HEK293 (cell line): ENCODE data around the gene KPTN.

Experiments
- BCL11A ChIP-seq: fragments of 450-650 bp; formaldehyde crosslinking; IDR thresholded peaks from 2 replicates; pipeline ENCODE4 v1.5.1; 2016; ENCODE audit warnings: low read depth, missing biosample characterization, missing genetic modification characterization
- EGR2 ChIP-seq: fragments of 450-650 bp; formaldehyde crosslinking; IDR thresholded peaks from 2 replicates; pipeline ENCODE4 v1.5.1; 2016; ENCODE audit warnings: low read depth, missing biosample characterization, missing genetic modification characterization
- GLIS2 ChIP-seq: fragments of 450-650 bp; formaldehyde crosslinking; IDR thresholded peaks from 2 replicates; pipeline ENCODE4 v1.5.1; 2016; ENCODE audit warnings: missing biosample characterization, missing genetic modification characterization
- IKZF3 ChIP-seq: fragments of 450-650 bp; IDR thresholded peaks from 2 replicates; pipeline ENCODE4 v1.5.0; 2018; ENCODE audit warnings: missing biosample characterization, mild to moderate bottlenecking, missing genetic modification characterization, moderate library complexity
- KLF16 ChIP-seq: fragments of 450-650 bp; formaldehyde crosslinking; IDR thresholded peaks from 2 replicates; pipeline ENCODE4 v1.5.1; 2017; ENCODE audit warnings: missing biosample characterization, missing genetic modification characterization
- KLF9 ChIP-seq: fragments of 450-650 bp; formaldehyde crosslinking; IDR thresholded peaks from 2 replicates; pipeline ENCODE4 v1.5.1; 2016; ENCODE audit warnings: missing biosample characterization, missing genetic modification characterization, low read depth
- OSR2 ChIP-seq: fragments of 450-650 bp; formaldehyde crosslinking; IDR thresholded peaks from 2 replicates; pipeline ENCODE4 v1.5.1; 2016; ENCODE audit warnings: missing biosample characterization, missing genetic modification characterization
- PATZ1 ChIP-seq: fragments of 450-650 bp; formaldehyde crosslinking; IDR thresholded peaks from 2 replicates; pipeline ENCODE4 v1.5.1; 2016; ENCODE audit warnings: missing biosample characterization, missing genetic modification characterization
- REST ChIP-seq: fragments of 450-650 bp; formaldehyde crosslinking; IDR thresholded peaks from 2 replicates; pipeline ENCODE4 v1.5.1; 2016; ENCODE audit warnings: missing biosample characterization, missing genetic modification characterization
- ZFP37 ChIP-seq: fragments of 450-650 bp; formaldehyde crosslinking; IDR thresholded peaks from 2 replicates; pipeline ENCODE4 v1.5.1; 2016; ENCODE audit warnings: missing biosample characterization, missing genetic modification characterization
- ZFP69B ChIP-seq: fragments of 450-650 bp; formaldehyde crosslinking; IDR thresholded peaks from 2 replicates; pipeline ENCODE4 v1.5.1; 2016; ENCODE audit warnings: missing biosample characterization, missing genetic modification characterization
- ZNF155 ChIP-seq: fragments of 450-650 bp; formaldehyde crosslinking; IDR thresholded peaks from 2 replicates; pipeline ENCODE4 v1.5.1; 2016; ENCODE audit warnings: missing biosample characterization, missing genetic modification characterization
- ZNF16 ChIP-seq: fragments of 450-650 bp; formaldehyde crosslinking; IDR thresholded peaks from 2 replicates; pipeline ENCODE4 v1.5.1; 2016; ENCODE audit warnings: low read depth, missing biosample characterization, missing genetic modification characterization
- ZNF169 ChIP-seq: fragments of 450-650 bp; formaldehyde crosslinking; IDR thresholded peaks from 2 replicates; pipeline ENCODE4 v1.5.1; 2016; ENCODE audit warnings: missing biosample characterization, missing genetic modification characterization
- ZNF2 ChIP-seq: fragments of 450-650 bp; formaldehyde crosslinking; IDR thresholded peaks from 2 replicates; pipeline ENCODE4 v1.5.1; 2016; ENCODE audit warnings: missing biosample characterization, missing genetic modification characterization
- ZNF274 ChIP-seq, 2 experiments: fragments of 200-500 bp in 1 of 2; fragments of 450-650 bp in 1 of 2; sonication (Bioruptor generic) in 1 of 2; formaldehyde crosslinking in 1 of 2; IDR thresholded peaks; 2 replicates each; pipeline versions ENCODE4 v1.5.1 to v1.6.1; 2014 to 2016; ENCODE audit warnings: borderline replicate concordance in 1 of 2, inconsistent platforms in 1 of 2, low read length in 1 of 2, missing biosample characterization in 1 of 2, missing genetic modification characterization in 1 of 2
- ZNF391 ChIP-seq: fragments of 450-650 bp; formaldehyde crosslinking; IDR thresholded peaks from 2 replicates; pipeline ENCODE4 v1.5.1; 2016; ENCODE audit warnings: low read depth, missing biosample characterization, missing genetic modification characterization, borderline replicate concordance
- ZNF423 ChIP-seq: fragments of 450-650 bp; formaldehyde crosslinking; IDR thresholded peaks from 2 replicates; pipeline ENCODE4 v1.5.1; 2016; ENCODE audit warnings: missing biosample characterization, missing genetic modification characterization
- ZNF544 ChIP-seq: fragments of 450-650 bp; formaldehyde crosslinking; IDR thresholded peaks from 2 replicates; pipeline ENCODE4 v1.5.0; 2017; ENCODE audit warnings: missing biosample characterization, missing genetic modification characterization
- ZNF548 ChIP-seq: fragments of 450-650 bp; formaldehyde crosslinking; IDR thresholded peaks from 2 replicates; pipeline ENCODE4 v1.5.1; 2016; ENCODE audit warnings: missing biosample characterization, missing genetic modification characterization
- ZNF585B ChIP-seq: fragments of 450-650 bp; formaldehyde crosslinking; IDR thresholded peaks from 2 replicates; pipeline ENCODE4 v1.5.1; 2016; ENCODE audit warnings: missing biosample characterization, missing genetic modification characterization
- ZNF654 ChIP-seq: fragments of 450-650 bp; formaldehyde crosslinking; IDR thresholded peaks from 2 replicates; pipeline ENCODE4 v1.5.1; 2016; ENCODE audit warnings: low read depth, missing biosample characterization, missing genetic modification characterization
- ZNF658 ChIP-seq: fragments of 450-650 bp; formaldehyde crosslinking; IDR thresholded peaks from 2 replicates; pipeline ENCODE4; 2016; ENCODE audit warnings: missing biosample characterization, missing genetic modification characterization
- ZNF747 ChIP-seq: fragments of 450-650 bp; formaldehyde crosslinking; IDR thresholded peaks from 2 replicates; pipeline ENCODE4 v1.5.1; 2016; ENCODE audit warnings: missing biosample characterization, missing genetic modification characterization
- ZNF792 ChIP-seq: fragments of 450-650 bp; formaldehyde crosslinking; IDR thresholded peaks from 2 replicates; pipeline ENCODE4 v1.5.1; 2016; ENCODE audit warnings: missing biosample characterization, missing genetic modification characterization
- ZSCAN30 ChIP-seq: fragments of 450-650 bp; IDR thresholded peaks from 2 replicates; pipeline ENCODE4 v1.5.1; 2018; ENCODE audit warnings: missing biosample characterization, mild to moderate bottlenecking, missing genetic modification characterization, moderate library complexity
- TF ChIP-seq, protein P1 (sequence below): fragments of 450-650 bp; formaldehyde crosslinking; IDR thresholded peaks from 2 replicates; pipeline ENCODE4 v1.5.1; 2016; ENCODE audit warnings: missing biosample characterization, missing genetic modification characterization
- TF ChIP-seq, protein P2 (sequence below): fragments of 450-650 bp; formaldehyde crosslinking; IDR thresholded peaks from 2 replicates; pipeline ENCODE4 v1.5.1; 2017; ENCODE audit warnings: missing biosample characterization, missing genetic modification characterization
- TF ChIP-seq, protein P3 (sequence below): fragments of 450-650 bp; formaldehyde crosslinking; IDR thresholded peaks from 2 replicates; pipeline ENCODE4 v1.5.1; 2016; ENCODE audit warnings: missing biosample characterization, missing genetic modification characterization

Gene KPTN

GRCh38 chr19:47490031-47490430 is 6.0 kb upstream of the KPTN start (continued):
- TF ChIP-seq OSR2 (tag by site-specific recombination) = no peak
- TF ChIP-seq ZSCAN30 (tag by site-specific recombination) = no peak
- no peak for TF ChIP-seq ZNF548 (tag by site-specific recombination)
- no peak for TF ChIP-seq ZNF792
- no peak for TF ChIP-seq ZNF391 (tag by site-specific recombination)
- TF ChIP-seq, protein P1, sequence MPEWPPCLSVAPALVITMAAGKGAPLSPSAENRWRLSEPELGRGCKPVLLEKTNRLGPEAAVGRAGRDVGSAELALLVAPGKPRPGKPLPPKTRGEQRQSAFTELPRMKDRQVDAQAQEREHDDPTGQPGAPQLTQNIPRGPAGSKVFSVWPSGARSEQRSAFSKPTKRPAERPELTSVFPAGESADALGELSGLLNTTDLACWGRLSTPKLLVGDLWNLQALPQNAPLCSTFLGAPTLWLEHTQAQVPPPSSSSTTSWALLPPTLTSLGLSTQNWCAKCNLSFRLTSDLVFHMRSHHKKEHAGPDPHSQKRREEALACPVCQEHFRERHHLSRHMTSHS (tag by site-specific recombination) = 0 out of 2 replicates have a peak, but pooled peaks have one; percentile 25
- TF ChIP-seq ZNF423 (tag by site-specific recombination) = no peak
- TF ChIP-seq PATZ1 (tag by site-specific recombination) = no peak
- TF ChIP-seq EGR2 = peak; percentile 30; the same call in 1 of the 2 replicates
- peak; percentile 86 for TF ChIP-seq KLF9 (tag by site-specific recombination)
- TF ChIP-seq ZNF585B = no peak
- 0 out of 2 replicates have a peak, but pooled peaks have one; percentile 36 for TF ChIP-seq ZNF747
- TF ChIP-seq KLF16 (tag by site-specific recombination) = no peak
- TF ChIP-seq ZNF169 (tag by site-specific recombination) = no peak
- no peak for TF ChIP-seq ZFP37 (tag by site-specific recombination)
- 0 out of 2 replicates have a peak, but pooled peaks have one; percentile 38 for TF ChIP-seq ZNF2 (tag by site-specific recombination)
- TF ChIP-seq ZNF658 (tag by site-specific recombination) = 0 out of 2 replicates have a peak, but pooled peaks have one; percentile 62
- no peak for TF ChIP-seq IKZF3
- no peak for TF ChIP-seq ZNF544 (tag by site-specific recombination)
- TF ChIP-seq ZFP69B (tag by site-specific recombination) = no peak
- no peak for TF ChIP-seq REST (tag by site-specific recombination)
- TF ChIP-seq, protein P2, sequence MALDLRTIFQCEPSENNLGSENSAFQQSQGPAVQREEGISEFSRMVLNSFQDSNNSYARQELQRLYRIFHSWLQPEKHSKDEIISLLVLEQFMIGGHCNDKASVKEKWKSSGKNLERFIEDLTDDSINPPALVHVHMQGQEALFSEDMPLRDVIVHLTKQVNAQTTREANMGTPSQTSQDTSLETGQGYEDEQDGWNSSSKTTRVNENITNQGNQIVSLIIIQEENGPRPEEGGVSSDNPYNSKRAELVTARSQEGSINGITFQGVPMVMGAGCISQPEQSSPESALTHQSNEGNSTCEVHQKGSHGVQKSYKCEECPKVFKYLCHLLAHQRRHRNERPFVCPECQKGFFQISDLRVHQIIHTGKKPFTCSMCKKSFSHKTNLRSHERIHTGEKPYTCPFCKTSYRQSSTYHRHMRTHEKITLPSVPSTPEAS (tag by site-specific recombination) = peak; percentile 82
- no peak for TF ChIP-seq ZNF654 (tag by site-specific recombination)
- no peak for TF ChIP-seq ZNF274 (IDR thresholded peaks at IDR 0.05; ENCODE audit: low read length)
- TF ChIP-seq ZNF274 (tag by site-specific recombination; IDR thresholded peaks at IDR 0.05; ENCODE audit: borderline replicate concordance) = peak; percentile 55; the same call in 1 of the 2 replicates
- TF ChIP-seq GLIS2 (tag by site-specific recombination) = no peak
- TF ChIP-seq BCL11A (tag by site-specific recombination) = no peak
- TF ChIP-seq, protein P3, sequence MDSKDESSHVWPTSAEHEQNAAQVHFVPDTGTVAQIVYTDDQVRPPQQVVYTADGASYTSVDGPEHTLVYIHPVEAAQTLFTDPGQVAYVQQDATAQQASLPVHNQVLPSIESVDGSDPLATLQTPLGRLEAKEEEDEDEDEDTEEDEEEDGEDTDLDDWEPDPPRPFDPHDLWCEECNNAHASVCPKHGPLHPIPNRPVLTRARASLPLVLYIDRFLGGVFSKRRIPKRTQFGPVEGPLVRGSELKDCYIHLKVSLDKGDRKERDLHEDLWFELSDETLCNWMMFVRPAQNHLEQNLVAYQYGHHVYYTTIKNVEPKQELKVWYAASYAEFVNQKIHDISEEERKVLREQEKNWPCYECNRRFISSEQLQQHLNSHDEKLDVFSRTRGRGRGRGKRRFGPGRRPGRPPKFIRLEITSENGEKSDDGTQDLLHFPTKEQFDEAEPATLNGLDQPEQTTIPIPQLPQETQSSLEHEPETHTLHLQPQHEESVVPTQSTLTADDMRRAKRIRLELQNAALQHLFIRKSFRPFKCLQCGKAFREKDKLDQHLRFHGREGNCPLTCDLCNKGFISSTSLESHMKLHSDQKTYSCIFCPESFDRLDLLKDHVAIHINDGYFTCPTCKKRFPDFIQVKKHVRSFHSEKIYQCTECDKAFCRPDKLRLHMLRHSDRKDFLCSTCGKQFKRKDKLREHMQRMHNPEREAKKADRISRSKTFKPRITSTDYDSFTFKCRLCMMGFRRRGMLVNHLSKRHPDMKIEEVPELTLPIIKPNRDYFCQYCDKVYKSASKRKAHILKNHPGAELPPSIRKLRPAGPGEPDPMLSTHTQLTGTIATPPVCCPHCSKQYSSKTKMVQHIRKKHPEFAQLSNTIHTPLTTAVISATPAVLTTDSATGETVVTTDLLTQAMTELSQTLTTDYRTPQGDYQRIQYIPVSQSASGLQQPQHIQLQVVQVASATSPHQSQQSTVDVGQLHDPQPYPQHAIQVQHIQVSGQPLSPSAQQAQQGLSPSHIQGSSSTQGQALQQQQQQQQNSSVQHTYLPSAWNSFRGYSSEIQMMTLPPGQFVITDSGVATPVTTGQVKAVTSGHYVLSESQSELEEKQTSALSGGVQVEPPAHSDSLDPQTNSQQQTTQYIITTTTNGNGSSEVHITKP (tag by site-specific recombination) = no peak
- no peak for TF ChIP-seq ZNF16
- no peak for TF ChIP-seq ZNF155 (tag by site-specific recombination)
